ENCODE results near the gene ZFPM1.

The ZFPM1 gene

DNA sequence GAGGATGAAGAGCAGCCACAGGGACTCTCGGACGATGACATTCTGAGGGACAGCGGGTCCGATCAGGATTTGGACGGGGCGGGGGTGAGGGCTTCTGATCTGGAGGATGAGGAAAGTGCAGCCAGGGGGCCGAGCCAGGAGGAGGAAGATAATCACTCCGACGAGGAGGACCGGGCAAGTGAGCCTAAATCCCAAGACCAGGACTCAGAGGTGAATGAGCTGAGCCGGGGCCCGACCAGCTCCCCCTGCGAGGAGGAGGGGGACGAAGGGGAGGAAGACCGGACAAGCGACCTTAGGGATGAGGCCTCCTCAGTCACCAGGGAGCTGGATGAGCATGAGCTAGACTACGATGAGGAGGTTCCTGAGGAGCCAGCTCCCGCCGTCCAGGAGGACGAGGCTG is 124.1 kb downstream of the ZFPM1 start:
- DNase-seq = no peak

DNA sequence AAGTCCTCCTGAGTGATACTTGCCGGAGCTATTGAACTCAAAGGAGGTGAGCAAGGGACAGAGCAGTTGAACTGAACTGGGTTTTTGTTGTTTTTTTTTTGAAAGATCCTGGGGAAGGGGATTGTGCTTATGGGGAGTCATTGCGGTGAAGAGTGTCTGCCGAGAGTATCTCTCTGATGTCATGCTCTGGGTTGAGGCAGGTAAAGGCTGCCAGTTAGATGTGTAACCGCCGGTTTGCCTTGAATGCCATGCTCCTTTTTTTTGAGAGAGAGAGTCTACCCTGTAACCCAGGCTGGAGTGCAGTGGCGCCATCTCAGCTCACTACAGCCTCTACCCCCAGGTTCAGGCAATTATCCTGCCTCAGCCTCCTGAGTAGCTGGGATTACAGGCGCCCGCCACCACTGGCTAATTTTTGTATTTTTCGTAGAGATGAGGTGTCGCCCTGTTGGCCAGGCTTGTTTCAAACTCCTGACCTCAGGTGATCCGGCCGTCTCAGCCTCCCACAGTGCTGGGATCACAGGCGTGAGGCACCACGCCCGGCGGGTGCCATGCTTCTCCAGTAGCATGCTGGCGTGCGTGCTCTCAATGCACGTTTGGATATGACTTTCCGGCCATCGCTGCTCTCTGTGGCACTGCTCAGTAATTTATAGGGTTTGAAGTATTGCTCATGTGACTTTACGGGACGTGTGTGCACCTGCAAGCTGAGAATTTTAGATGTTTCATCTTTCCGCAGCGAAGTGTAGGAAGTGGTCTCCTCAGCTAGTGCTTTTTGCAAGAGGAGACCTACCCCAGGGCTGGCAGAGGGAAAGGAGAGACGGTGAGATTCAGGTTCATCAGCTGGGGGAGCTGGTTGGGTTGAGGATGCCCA is 125.6 kb downstream of the ZFPM1 start:
- DNase-seq = no peak

- DNase-seq = no peak
Observed at GRCh38 chr16:88580371-88580770, 127.3 kb downstream of the ZFPM1 start.

- no peak for DNase-seq
Observed at GRCh38 chr16:88581033-88581432, 128.0 kb downstream of the ZFPM1 start.

DNA sequence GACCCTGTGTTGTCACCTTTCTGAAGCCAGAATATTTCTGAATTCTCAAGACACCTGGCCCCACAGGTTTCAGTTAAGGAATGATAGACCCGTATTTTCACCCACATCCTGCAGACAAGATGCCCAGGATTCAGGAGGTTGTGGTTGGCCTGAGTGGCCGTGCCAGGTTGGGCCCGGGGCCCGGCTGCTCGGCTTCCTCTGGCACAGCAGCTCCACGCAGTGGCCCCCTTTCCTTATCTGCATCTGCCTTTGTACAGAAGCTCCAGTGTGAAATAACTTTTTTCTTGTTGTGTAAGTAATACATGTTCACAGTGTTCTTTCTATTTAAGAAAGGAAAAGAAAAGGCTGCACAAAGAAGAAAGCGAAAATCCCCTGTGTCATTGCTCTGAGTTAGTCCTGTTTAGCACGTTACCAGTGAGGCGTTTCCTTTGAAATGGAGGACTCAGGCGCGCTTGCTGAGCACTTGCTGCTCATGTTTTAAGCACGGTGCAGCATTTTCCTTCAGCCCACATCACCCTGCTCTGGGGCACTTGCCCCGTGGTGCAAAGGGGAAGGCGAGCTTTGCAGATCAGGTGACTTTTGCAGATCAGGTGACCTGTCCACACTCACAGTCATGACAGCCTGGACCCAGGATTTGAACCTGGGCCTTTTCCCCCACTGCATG is 130.0 kb downstream of the ZFPM1 start:
- DNase-seq = no peak

DNA sequence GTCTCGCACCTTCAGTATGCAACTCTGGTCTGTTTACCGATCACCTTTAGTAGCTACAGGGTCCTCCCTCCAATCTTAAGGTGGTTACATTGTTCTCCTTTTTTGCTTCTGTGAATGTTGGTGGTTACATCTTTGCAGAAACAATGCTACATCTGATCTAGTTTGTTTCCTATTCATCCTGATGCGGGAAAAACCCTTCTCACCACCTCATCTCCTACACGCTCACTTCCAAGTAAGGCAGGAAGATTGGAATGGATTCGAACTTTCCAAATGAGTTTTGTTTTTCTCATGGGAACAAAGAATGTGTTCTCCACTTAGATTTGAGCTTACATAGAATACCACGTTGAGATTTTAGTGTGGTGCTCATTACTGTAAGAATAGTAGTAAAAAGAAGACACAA is 131.6 kb downstream of the ZFPM1 start:
- DNase-seq = no peak

DNA sequence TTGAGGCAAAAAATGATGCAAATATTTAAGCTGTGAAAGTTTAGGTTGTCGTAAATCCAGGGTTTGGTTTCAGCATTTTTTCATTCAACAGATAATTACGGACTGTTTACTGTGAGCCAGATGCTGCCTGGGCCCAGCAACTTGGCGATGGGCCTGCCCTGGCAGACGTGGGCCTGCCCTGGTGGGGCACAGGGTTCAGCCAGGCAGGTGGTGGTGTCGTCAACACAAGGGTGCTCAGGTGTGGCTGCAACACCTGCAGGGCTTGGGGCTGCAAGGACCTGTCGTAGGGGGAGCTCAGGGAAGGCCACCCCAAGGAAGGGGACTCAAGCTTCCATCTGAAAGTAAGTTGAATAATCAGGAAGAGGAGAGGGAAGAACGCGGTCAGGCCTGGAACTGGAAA is 132.2 kb downstream of the ZFPM1 start:
- no peak for DNase-seq

GRCh38 chr16:88585927-88586581 is 133.0 kb downstream of the ZFPM1 start:
- no peak for DNase-seq
